ENCODE data around the gene ASTL.

Gene ASTL

GRCh38 chr2:96130483-96130882 is 7.8 kb downstream of the ASTL start:
- no peak for DNase-seq (ENCODE audit: low read depth in 2 of 2)

DNA sequence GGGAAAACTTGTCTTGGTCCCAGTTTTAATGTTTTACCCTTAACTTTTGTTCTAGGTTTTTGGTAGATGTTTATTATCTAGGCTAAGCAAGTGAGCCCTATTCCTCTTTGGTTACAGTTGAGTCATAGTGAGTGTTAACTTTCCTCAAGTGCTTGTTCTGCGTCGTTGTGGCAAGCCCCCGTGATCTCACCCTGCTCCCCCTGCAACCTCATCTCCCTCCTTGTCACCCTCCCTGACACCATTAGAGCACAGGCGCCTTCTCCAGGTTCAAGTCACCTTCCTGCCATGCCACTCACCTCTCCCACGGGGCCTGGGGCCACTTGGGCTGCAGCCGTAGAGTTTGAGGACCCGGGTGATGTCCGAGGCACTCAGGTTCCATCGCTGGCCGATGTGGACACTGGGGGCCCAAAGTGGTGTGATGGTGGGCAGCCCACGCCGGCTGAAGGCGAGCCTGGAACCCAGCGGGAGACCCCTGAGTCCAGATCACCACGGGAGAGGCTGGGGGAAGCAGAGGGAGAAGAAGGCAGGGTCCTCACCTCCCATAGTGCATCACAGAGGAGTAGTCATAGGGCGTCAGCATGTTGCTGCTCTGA is 8.7 kb downstream of the ASTL start:
- no peak for DNase-seq (ENCODE audit: low read depth in 2 of 2)

DNA sequence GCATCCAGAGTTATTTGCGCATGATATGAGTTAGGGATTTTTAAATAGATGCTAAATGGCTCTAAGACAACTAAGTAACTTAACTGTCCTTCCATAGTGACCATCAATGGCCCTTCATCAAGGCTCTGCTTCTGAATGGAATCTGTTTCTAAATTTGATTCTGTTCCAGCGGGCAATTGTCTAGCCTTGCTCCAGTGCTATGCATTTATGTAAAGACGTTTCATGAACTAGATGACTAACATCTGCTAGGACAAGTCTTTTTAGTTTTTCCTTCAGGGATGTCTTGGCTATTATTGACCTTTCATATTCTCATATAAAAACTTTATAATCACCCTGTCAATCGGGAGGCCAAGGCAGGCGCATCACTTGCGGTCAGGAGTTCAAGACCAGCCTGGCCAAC is 9.8 kb downstream of the ASTL start:
- DNase-seq (ENCODE audit: low read depth in 2 of 2), result no peak

- DNase-seq (ENCODE audit: low read depth in 2 of 2), result no peak
Measured at GRCh38 chr2:96124406-96125265, 13.7 kb downstream of the ASTL start.

- DNase-seq (ENCODE audit: low read depth in 2 of 2), result no peak
Measured at GRCh38 chr2:96123936-96124335, 14.4 kb downstream of the ASTL start.

DNA sequence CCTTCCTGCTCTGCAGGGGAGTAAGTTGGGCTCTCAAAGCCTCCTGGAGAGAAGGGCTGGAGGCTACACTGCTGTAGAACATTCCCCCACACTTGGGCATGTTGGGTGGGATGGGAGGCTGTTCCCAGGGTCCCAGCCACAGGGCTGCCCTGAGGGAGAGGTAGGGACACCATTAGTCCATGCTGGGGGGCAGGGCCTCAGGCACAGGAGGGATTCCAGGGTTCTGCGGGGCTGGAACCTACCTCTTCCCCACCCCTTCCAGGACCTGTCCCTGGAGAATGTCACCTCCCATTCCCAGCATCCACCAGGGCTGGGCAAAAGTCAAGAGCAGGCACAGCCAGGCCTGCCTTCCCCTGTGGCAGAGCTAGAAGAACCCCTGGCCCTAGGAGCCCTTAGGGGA is 15.0 kb downstream of the ASTL start:
- no peak for DNase-seq (ENCODE audit: low read depth in 2 of 2)

GRCh38 chr2:96122391-96122790 is 15.9 kb downstream of the ASTL start:
- DNase-seq (ENCODE audit: low read depth in 2 of 2), result no peak

- DNase-seq (ENCODE audit: low read depth in 2 of 2), result no peak
Measured at GRCh38 chr2:96121414-96121813, 16.9 kb downstream of the ASTL start.

GRCh38 chr2:96120991-96121390 is 17.3 kb downstream of the ASTL start:
- no peak for DNase-seq (ENCODE audit: low read depth in 2 of 2)

- DNase-seq (ENCODE audit: low read depth in 2 of 2), result no peak
Measured at GRCh38 chr2:96120091-96120720, 18.1 kb downstream of the ASTL start.

- DNase-seq (ENCODE audit: low read depth in 2 of 2), result no peak
Measured at GRCh38 chr2:96119389-96119751, 18.9 kb downstream of the ASTL start.

DNA sequence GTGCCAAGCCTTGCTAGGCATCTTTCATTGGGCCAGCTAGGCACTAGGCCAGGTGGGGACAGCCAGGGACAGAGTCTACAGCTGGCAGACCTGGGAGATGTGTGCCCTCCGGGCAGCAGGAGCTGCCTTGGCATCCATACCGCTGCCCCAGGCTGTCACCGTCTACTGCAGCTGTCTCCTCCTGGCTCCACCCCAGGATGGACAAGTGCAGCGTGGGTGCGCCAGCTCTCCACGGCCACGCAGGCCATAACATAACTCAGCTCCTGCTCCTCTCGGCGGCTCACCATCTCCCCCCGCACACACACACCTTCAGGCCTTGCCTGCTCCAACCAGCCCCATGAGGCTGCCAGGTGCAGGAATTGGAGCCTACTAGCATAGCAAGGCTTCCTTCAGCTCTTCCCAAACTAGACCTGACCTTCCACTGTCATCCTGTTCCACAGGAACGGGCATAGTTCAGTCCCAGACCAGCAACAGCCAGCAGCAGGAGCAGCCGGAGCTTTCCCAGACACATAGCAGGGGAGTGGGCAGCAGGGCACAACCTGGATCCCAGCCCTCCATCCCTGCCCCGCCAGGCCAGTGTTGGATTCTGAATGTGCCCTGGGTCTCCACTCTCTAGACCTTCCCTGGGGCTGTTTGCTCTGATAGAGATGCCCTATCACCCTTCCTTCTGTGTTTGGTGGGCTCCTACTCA is 19.5 kb downstream of the ASTL start:
- no peak for DNase-seq (ENCODE audit: low read depth in 2 of 2)

- DNase-seq (ENCODE audit: low read depth in 2 of 2), result no peak
Measured at GRCh38 chr2:96117701-96118588, 20.4 kb downstream of the ASTL start.

DNA sequence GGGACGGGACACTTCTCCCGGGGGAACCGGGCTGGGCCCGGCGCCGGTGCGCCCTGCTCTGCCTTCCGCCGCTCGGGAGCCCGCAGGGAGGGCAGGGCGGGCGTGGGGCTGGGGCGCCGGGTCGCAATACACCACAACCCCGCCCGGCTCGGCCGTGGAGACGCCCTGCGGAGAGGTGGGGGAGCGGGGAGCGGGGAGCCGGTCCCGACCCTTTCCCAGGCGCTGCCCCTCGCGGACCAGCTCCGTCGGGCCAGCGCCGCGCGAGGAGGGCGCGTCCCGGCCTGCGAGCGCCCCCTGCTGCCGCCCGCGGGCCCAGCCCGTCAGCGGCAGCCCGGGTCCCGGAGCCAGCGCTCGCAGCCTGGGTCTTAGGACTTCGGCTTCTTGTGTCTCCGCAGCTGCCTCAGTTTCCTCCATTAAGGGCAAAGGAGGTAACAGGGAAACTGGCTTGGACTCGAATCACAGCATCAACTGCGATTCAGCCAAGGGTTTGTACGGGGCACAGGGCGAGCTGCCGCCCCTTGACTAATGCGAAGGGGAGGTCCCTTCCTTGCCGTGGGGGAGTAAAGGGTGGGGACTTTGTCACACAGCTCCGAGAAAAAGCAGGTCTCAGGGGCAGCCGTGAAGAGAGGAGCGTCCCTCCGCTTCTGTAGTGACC is 21.3 kb downstream of the ASTL start:
- peak in 1 of 2 donors; percentile 66 for DNase-seq (ENCODE audit: low read depth in 2 of 2)

GRCh38 chr2:96116424-96116878 is 21.9 kb downstream of the ASTL start, which contains the start of gene ADRA2B:
ADRA2B (minus strand) TSS chr2:96116571; CDS start chr2:96116149, 422 bp downstream.
- DNase-seq (ENCODE audit: low read depth in 2 of 2), result peak; percentile 84 to 85

DNA sequence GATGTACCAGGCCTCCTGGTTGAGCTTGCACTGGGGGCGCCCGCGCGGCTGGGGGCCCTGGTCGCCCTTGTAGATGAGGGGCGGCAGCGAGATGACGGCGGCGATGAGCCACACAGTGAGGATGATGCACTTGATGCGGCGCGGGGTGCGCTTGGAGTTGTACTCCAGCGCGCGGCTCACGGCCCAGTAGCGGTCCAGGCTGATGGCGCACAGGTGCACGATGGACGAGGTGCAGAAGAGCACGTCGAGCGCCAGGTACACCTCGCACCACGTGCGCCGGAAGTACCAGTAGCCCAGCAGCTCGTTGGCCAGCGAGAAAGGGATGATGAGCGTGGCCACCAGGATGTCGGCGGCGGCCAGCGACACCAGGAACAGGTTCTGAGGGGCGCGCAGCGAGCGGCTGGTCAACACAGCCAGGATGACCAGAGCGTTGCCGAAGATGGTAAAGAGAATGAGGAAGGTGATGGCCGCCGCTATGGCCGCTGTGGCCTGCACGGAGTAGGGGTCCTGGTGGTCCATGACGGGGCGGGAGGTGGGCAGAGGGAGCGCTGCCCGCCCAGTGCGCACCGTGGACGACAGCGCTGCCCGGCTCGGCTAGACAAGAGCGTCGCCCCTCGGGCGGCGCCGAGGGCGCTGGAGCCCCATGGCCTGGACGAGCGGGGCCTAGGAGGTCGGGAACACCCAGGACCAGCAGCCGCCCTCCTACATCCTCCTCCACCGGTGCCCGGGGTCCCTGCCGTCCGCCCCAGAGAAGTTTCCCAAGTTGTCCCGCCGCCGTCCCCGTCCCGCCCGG is 22.5 kb downstream of the ASTL start:
- DNase-seq (ENCODE audit: low read depth in 2 of 2), result no peak

GRCh38 chr2:96114903-96115581 is 23.3 kb downstream of the ASTL start:
- DNase-seq (ENCODE audit: low read depth in 2 of 2), result no peak

DNA sequence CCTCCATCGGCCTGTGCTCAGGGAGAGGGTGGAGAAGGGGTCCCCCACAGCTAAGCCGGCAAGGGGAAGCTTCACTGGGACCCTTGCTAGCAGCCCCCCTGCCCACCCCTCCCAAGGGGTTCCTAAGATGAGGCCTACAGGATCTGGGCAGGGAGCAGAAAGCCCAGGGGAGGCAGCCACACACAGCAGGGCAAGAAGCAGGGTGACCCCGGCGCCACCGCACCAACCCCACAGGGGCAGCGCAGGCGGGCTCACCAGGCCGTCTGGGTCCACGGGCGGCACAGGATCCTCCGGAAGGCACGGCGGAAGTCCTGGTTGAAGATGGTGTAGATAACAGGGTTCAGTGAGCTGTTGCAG is 23.8 kb downstream of the ASTL start:
- DNase-seq (ENCODE audit: low read depth in 2 of 2), result no peak

- DNase-seq (ENCODE audit: low read depth in 2 of 2), result no peak
Measured at GRCh38 chr2:96113951-96114350, 24.4 kb downstream of the ASTL start.

GRCh38 chr2:96113367-96113677 is 25.0 kb downstream of the ASTL start:
- no peak for DNase-seq (ENCODE audit: low read depth in 2 of 2)
